ENCODE data around the gene NKD2. TPM values are rescaled to one million over a fixed set of nuclear protein-coding genes. Genes with fewer than 3 reads are reported as not detected.
"Not testable (repeated sequence)": the region's sequence is repeated elsewhere in the genome, so short reads cannot be mapped to it uniquely, and the experiment has no call there.

Gene NKD2
- total RNA-seq, 1 donor from 2014 or later = 0.41 TPM

GRCh38 chr5:1021136-1021968 is 12.8 kb downstream of the NKD2 start:
- TF ChIP-seq CTCF (IDR thresholded peaks at IDR 0.05; ENCODE audit: insufficient read depth, low read depth, low read length) = no peak
- TF ChIP-seq EZH2 (IDR thresholded peaks at IDR 0.05; ENCODE audit: insufficient read depth, low read length) = no peak
- Mint-ChIP-seq H3K9me3 (ENCODE audit: unreplicated experiment) (no peaks in the 10 kb centered on the region), H3K4me1 (ENCODE audit: low read depth, unreplicated experiment) (no peaks in the 10 kb centered on the region), H3K27ac (ENCODE audit: unreplicated experiment) (no peak overlapping the region), H3K36me3 (ENCODE audit: low read depth, unreplicated experiment) (no peaks in the 10 kb centered on the region), H3K27me3 (ENCODE audit: low read depth, unreplicated experiment) (peaks cover 25% of the 10 kb centered on the region), H3K4me3 (ENCODE audit: unreplicated experiment) (no peak overlapping the region)
- no peak overlapping the region for H3K4me3 ChIP-seq (ENCODE audit: insufficient read depth, low read depth, low read length)
- no peaks in the 10 kb centered on the region for H3K9me3 ChIP-seq (ENCODE audit: insufficient read depth, low read depth, low read length)
- H3K9ac ChIP-seq (ENCODE audit: low read length) = no peak overlapping the region
- H3K36me3 ChIP-seq (ENCODE audit: insufficient read depth, low read length) = no peaks in the 10 kb centered on the region
- H3K27me3 ChIP-seq (ENCODE audit: insufficient read depth, low read length) = peaks cover 11% of the 10 kb centered on the region
- no peak for DNase-seq (ENCODE audit: low read depth)
- no peaks in the 10 kb centered on the region for H3K4me1 ChIP-seq (ENCODE audit: insufficient read depth, low read length)
- FAIRE-seq = no peak
- no peak overlapping the region for H3K4me2 ChIP-seq (ENCODE audit: low read length)
- no peak overlapping the region for H2AFZ ChIP-seq (ENCODE audit: low read depth, low read length)
- no peaks in the 10 kb centered on the region for H4K20me1 ChIP-seq (ENCODE audit: insufficient read depth, low read length)
- no peaks in the 10 kb centered on the region for H3K79me2 ChIP-seq (ENCODE audit: insufficient read depth, low read length)
- no peak overlapping the region for H3K27ac ChIP-seq (ENCODE audit: low read depth, low read length)

DNA sequence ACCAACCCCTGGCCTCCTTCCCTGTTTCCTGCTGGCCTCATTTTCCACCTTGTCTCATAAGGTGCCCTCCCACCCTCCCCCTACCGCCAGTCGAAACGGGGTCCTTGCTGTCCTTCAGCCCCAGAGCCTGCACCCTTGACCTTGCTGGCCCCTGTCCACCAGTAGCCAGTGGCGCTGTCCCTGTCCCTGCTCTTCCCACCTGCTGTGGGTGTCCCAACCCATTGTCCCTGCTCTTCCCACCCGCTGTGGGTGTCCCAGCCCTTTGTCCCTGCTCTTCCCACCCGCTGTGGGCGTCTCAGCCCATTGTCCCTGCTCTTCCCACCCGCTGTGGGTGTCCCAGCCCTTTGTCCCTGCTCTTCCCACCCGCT is 13.4 kb downstream of the NKD2 start:
- not testable (repeated sequence) for H3K4me3 Mint-ChIP-seq (ENCODE audit: unreplicated experiment); H3K27ac ChIP-seq (ENCODE audit: low read depth, low read length); H3K27me3 ChIP-seq (ENCODE audit: insufficient read depth, low read length)

GRCh38 chr5:1026700-1027621 is 18.4 kb downstream of the NKD2 start:
- no peak overlapping the region for H2AFZ ChIP-seq (ENCODE audit: low read depth, low read length)
- H3K9ac ChIP-seq (ENCODE audit: low read length) = no peak overlapping the region
- H3K27me3 Mint-ChIP-seq (ENCODE audit: low read depth, unreplicated experiment) = peaks cover 22% of the 10 kb centered on the region
- no peaks in the 10 kb centered on the region for H3K9me3 Mint-ChIP-seq (ENCODE audit: unreplicated experiment)
- H3K79me2 ChIP-seq (ENCODE audit: insufficient read depth, low read length) = no peaks in the 10 kb centered on the region
- H3K27ac Mint-ChIP-seq (ENCODE audit: unreplicated experiment) = no peak overlapping the region
- TF ChIP-seq EZH2 (IDR thresholded peaks at IDR 0.05; ENCODE audit: insufficient read depth, low read length) (no peak), CTCF (IDR thresholded peaks at IDR 0.05; ENCODE audit: insufficient read depth, low read depth, low read length) (no peak)
- no peaks in the 10 kb centered on the region for H3K36me3 Mint-ChIP-seq (ENCODE audit: low read depth, unreplicated experiment)
- no peaks in the 10 kb centered on the region for H3K9me3 ChIP-seq (ENCODE audit: insufficient read depth, low read depth, low read length)
- FAIRE-seq (no peak), DNase-seq (ENCODE audit: low read depth) (no peak)
- H3K4me2 ChIP-seq (ENCODE audit: low read length) = no peak overlapping the region
- H4K20me1 ChIP-seq (ENCODE audit: insufficient read depth, low read length) = no peaks in the 10 kb centered on the region
- H3K4me3 Mint-ChIP-seq (ENCODE audit: unreplicated experiment) = no peak overlapping the region
- no peaks in the 10 kb centered on the region for H3K4me1 ChIP-seq (ENCODE audit: insufficient read depth, low read length)
- no peak overlapping the region for H3K4me3 ChIP-seq (ENCODE audit: insufficient read depth, low read depth, low read length)
- H3K36me3 ChIP-seq (ENCODE audit: insufficient read depth, low read length) = no peaks in the 10 kb centered on the region
- no peak overlapping the region for H3K27ac ChIP-seq (ENCODE audit: low read depth, low read length)
- H3K4me1 Mint-ChIP-seq (ENCODE audit: low read depth, unreplicated experiment) = no peaks in the 10 kb centered on the region
- peaks cover 2% of the 10 kb centered on the region for H3K27me3 ChIP-seq (ENCODE audit: insufficient read depth, low read length)

More for the DNA sequence above, 13.4 kb downstream of the NKD2 start:
- not testable (repeated sequence) for H3K4me3 ChIP-seq (ENCODE audit: insufficient read depth, low read depth, low read length); H4K20me1 ChIP-seq (ENCODE audit: insufficient read depth, low read length); DNase-seq (ENCODE audit: low read depth); H3K79me2 ChIP-seq (ENCODE audit: insufficient read depth, low read length); H3K36me3 ChIP-seq (ENCODE audit: insufficient read depth, low read length); H3K27ac Mint-ChIP-seq (ENCODE audit: unreplicated experiment); H3K36me3 Mint-ChIP-seq (ENCODE audit: low read depth, unreplicated experiment); H3K9me3 Mint-ChIP-seq (ENCODE audit: unreplicated experiment); H3K4me2 ChIP-seq (ENCODE audit: low read length); H3K9me3 ChIP-seq (ENCODE audit: insufficient read depth, low read depth, low read length); H3K9ac ChIP-seq (ENCODE audit: low read length); H3K4me1 Mint-ChIP-seq (ENCODE audit: low read depth, unreplicated experiment); H2AFZ ChIP-seq (ENCODE audit: low read depth, low read length); FAIRE-seq; H3K4me1 ChIP-seq (ENCODE audit: insufficient read depth, low read length)
- peaks cover 19% of the 10 kb centered on the region for H3K27me3 Mint-ChIP-seq (ENCODE audit: low read depth, unreplicated experiment)

All from astrocyte (in vitro differentiated cells and primary cell).